DND-41 (cell line): ENCODE measurements around the gene NAGPA.
A peak's percentile ranks its signal among the peaks of the same experiment; 100 is the strongest.

Source experiments
- ATAC-seq: fragments of 200-7000 bp; cut with Tn5 transposase; 3 replicates; pipeline ENCODE4 v1.9.1; 2021; ENCODE audit warnings: low read depth; ENCODE audit not compliant: insufficient read depth
- DNase-seq: peaks from one replicate; pipeline ENCODE4 v3.0.0-alpha.2; 2020
- H2AFZ ChIP-seq: 2 replicates; pipeline ENCODE4 v1.6.0; 2012; ENCODE audit warnings: low read depth, low read length
- H3K27ac ChIP-seq: 2 replicates; pipeline ENCODE4 v1.5.1; 2012; ENCODE audit warnings: low read length, inconsistent platforms
- H3K27me3 ChIP-seq: fragments of 200-600 bp; sonication (generic); 2 replicates; pipeline ENCODE4 v1.6.0; 2012; ENCODE audit warnings: low read length, mild to moderate bottlenecking, inconsistent platforms; ENCODE audit not compliant: insufficient read depth, poor library complexity
- H3K36me3 ChIP-seq: 2 replicates; pipeline ENCODE4 v1.5.1; 2012; ENCODE audit warnings: low read length, inconsistent platforms; ENCODE audit not compliant: insufficient read depth
- H3K4me1 ChIP-seq: 2 replicates; pipeline ENCODE4 v1.5.1; 2012; ENCODE audit warnings: mild to moderate bottlenecking, low read length; ENCODE audit not compliant: insufficient read depth
- H3K4me2 ChIP-seq: 2 replicates; pipeline ENCODE4 v1.6.0; 2012; ENCODE audit warnings: mild to moderate bottlenecking, moderate library complexity, low read length, inconsistent platforms; ENCODE audit not compliant: insufficient read depth
- H3K4me3 ChIP-seq, 2 experiments: fragments of 200-600 bp in 1 of 2; shearing (Covaris generic) in 1 of 2; 2 replicates each; pipeline ENCODE4 v1.5.1; 2012 to 2016; ENCODE audit warnings: inconsistent platforms in 2 of 2, low read length in 2 of 2, mild to moderate bottlenecking in 2 of 2, low read depth in 1 of 2, moderate library complexity in 1 of 2
- H3K79me2 ChIP-seq: 2 replicates; pipeline ENCODE4 v1.6.0; 2012; ENCODE audit warnings: low read length, inconsistent platforms; ENCODE audit not compliant: insufficient read depth
- H3K9ac ChIP-seq: 2 replicates; pipeline ENCODE4 v1.6.0; 2012; ENCODE audit warnings: low read depth, mild to moderate bottlenecking, inconsistent platforms, low read length, moderate library complexity
- H3K9me3 ChIP-seq: 2 replicates; pipeline ENCODE4 v1.5.1; 2012; ENCODE audit warnings: low read length, moderate library complexity, mild to moderate bottlenecking, inconsistent platforms; ENCODE audit not compliant: insufficient read depth, severe bottlenecking
- H4K20me1 ChIP-seq: 2 replicates; pipeline ENCODE4 v1.6.0; 2012; ENCODE audit warnings: low read length; ENCODE audit not compliant: insufficient read depth
- CTCF ChIP-seq: IDR thresholded peaks from 2 replicates; pipeline ENCODE4 v1.5.1; 2012; ENCODE audit warnings: borderline replicate concordance, low read length, moderate library complexity, mild to moderate bottlenecking; ENCODE audit not compliant: poor library complexity, severe bottlenecking; ENCODE audit errors: extremely low read depth
- EZH2 ChIP-seq: IDR thresholded peaks from 3 replicates; pipeline ENCODE4 v1.6.1; 2012; ENCODE audit warnings: borderline replicate concordance, low read depth, mild to moderate bottlenecking, moderate library complexity, low read length, inconsistent platforms; ENCODE audit not compliant: severe bottlenecking

NAGPA gene

DNA sequence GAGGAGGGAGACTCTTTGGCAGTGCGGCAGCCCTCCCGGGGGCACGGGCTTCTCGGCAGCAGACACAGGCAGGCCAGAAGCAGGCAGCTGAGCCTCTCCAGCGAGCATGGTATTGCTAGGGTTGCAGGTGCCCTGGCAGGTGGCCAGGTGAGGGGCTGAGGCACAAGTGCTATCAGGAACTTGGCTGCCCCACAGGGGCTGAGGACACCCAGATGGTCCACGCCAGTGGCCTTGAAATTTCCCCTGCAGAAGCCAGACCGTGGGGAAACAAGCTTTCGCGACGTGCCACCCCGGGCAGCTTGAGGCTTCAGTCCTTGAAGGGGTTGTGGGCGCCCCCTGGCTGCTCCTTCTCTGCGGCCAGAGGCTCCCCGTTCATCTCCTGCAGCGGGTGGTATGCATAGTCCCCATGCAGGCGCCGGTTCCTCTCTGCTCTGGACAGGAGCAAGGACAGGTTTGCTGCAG is 8.5 kb downstream of the NAGPA start:
- no peak overlapping the region for H3K9ac ChIP-seq
- H3K79me2 ChIP-seq = no peaks in the 10 kb centered on the region
- H3K9me3 ChIP-seq = no peaks in the 10 kb centered on the region
- H4K20me1 ChIP-seq = no peaks in the 10 kb centered on the region
- DNase-seq (no peak), ATAC-seq (0 out of 3 replicates have a peak, but pooled peaks have one; percentile 29)
- no peak overlapping the region for H3K27ac ChIP-seq
- H3K4me2 ChIP-seq = no peak overlapping the region
- no peaks in the 10 kb centered on the region for H3K27me3 ChIP-seq
- H3K36me3 ChIP-seq = no peaks in the 10 kb centered on the region
- no peaks in the 10 kb centered on the region for H3K4me1 ChIP-seq
- H2AFZ ChIP-seq = no peak overlapping the region
- TF ChIP-seq CTCF = peak; percentile 35
- TF ChIP-seq EZH2 = no peak
- no peak overlapping the region for H3K4me3 ChIP-seq

DNA sequence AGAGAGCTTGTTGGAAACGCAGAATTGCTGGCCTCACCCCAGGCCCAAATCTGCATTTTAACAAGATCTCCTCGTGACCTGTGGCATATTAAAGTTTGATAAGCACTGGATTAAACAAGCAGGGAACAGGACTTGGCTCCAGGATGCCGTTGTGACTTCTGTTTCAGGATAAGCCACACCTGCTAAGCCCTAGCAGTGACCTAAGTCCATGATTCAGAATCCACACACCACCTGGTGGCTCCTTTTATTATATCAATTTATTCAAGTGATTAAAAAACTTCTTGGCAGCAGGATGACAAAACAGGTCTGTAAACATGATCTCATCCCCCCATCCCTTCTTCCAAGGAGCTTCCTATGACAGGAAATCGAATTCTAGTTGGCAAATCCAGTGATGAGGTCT is 9.1 kb downstream of the NAGPA start:
- Histone ChIP-seq H3K4me1 (no peaks in the 10 kb centered on the region), H4K20me1 (no peaks in the 10 kb centered on the region), H3K27me3 (no peaks in the 10 kb centered on the region), H3K9ac (no peak overlapping the region), H3K79me2 (no peaks in the 10 kb centered on the region), H3K4me3 (no peak overlapping the region), H3K4me2 (no peak overlapping the region), H3K27ac (no peak overlapping the region), H2AFZ (no peak overlapping the region), H3K9me3 (no peaks in the 10 kb centered on the region), H3K36me3 (no peaks in the 10 kb centered on the region)
- no peak for ATAC-seq
- no peak for DNase-seq
- TF ChIP-seq CTCF = peak; percentile 19
- no peak for TF ChIP-seq EZH2

GRCh38 chr16:5022521-5022920 is 11.2 kb downstream of the NAGPA start:
- ATAC-seq (no peak), DNase-seq (no peak)
- H3K79me2 ChIP-seq = no peaks in the 10 kb centered on the region
- no peaks in the 10 kb centered on the region for H3K9me3 ChIP-seq
- TF ChIP-seq CTCF (no peak), EZH2 (no peak)
- no peaks in the 10 kb centered on the region for H3K27me3 ChIP-seq
- no peak overlapping the region for H3K4me2 ChIP-seq
- H3K9ac ChIP-seq = no peak overlapping the region
- H3K4me3 ChIP-seq = no peak overlapping the region
- no peaks in the 10 kb centered on the region for H3K4me1 ChIP-seq
- no peak overlapping the region for H2AFZ ChIP-seq
- no peaks in the 10 kb centered on the region for H4K20me1 ChIP-seq
- H3K27ac ChIP-seq = no peak overlapping the region
- H3K36me3 ChIP-seq = no peaks in the 10 kb centered on the region

DNA sequence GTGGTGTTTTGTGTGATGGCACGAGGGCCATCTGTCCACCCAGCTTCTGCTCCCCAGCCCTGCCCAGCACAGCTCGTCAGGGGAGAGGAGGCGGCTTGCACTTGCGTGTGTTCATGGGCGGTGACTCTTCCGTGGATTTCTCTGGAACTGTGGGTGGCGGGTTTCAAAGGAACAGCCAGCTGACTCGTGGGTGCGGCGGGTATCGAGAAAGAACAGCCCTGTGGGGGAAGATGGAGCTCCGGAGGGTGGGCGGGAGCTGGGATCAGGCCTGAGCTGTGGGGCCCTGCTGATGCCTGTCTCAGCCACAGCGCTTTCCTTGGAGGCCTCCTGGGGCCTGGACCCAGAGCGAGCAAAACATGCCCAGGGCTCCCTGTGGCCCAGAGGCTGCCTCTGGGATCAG is 13.2 kb downstream of the NAGPA start:
- no peak for TF ChIP-seq CTCF
- no peak overlapping the region for H3K4me2 ChIP-seq
- H2AFZ ChIP-seq = no peak overlapping the region
- H3K9ac ChIP-seq = no peak overlapping the region
- no peaks in the 10 kb centered on the region for H3K9me3 ChIP-seq
- no peaks in the 10 kb centered on the region for H4K20me1 ChIP-seq
- no peak overlapping the region for H3K27ac ChIP-seq
- no peak overlapping the region for H3K4me3 ChIP-seq
- no peaks in the 10 kb centered on the region for H3K27me3 ChIP-seq
- no peak for DNase-seq
- ATAC-seq = no peak
- H3K36me3 ChIP-seq = no peaks in the 10 kb centered on the region
- H3K79me2 ChIP-seq = no peaks in the 10 kb centered on the region
- H3K4me1 ChIP-seq = no peaks in the 10 kb centered on the region
